Natural killer cell (primary cell): ENCODE measurements around the gene PPY. TPM values are rescaled to one million over a fixed set of nuclear protein-coding genes. Genes with fewer than 3 reads are reported as not detected.

Experiments used
- ATAC-seq, 3 donors: fragments of 150-1000 bp in 2 of 3; fragments of 200-7000 bp in 1 of 3; cut with Tn5 transposase; 1 replicate in 1 of 3; 2 replicates in 2 of 3; pipeline ENCODE4 v1.10.0; 2021; ENCODE audit warnings: mild to moderate bottlenecking in 2 of 3, moderate library complexity in 2 of 3
- DNase-seq, 2 donors: peaks; one replicate each; pipeline versions ENCODE4 v3.0.0 to v3.0.0-alpha.2; 2013 to 2021; ENCODE audit warnings: mixed read lengths in 1 of 2
- H3K27ac ChIP-seq: one replicate; pipeline ENCODE4 v1.5.1; 2013; ENCODE audit warnings: mild to moderate bottlenecking, low read length
- H3K27me3 ChIP-seq: one replicate; pipeline ENCODE4 v1.6.1; 2013; ENCODE audit warnings: low read length; ENCODE audit not compliant: control insufficient read depth, insufficient read depth
- H3K36me3 ChIP-seq: one replicate; pipeline ENCODE4 v1.6.1; 2013; ENCODE audit warnings: low read length; ENCODE audit not compliant: control insufficient read depth, insufficient read depth
- H3K4me1 ChIP-seq: one replicate; pipeline ENCODE4 v1.6.1; 2013; ENCODE audit warnings: low read length; ENCODE audit not compliant: control insufficient read depth, insufficient read depth
- H3K4me3 ChIP-seq: one replicate; pipeline ENCODE4 v1.5.1; 2013; ENCODE audit warnings: low read length
- H3K9me3 ChIP-seq: one replicate; pipeline ENCODE4 v1.6.1; 2013; ENCODE audit warnings: low read length; ENCODE audit not compliant: control insufficient read depth, insufficient read depth
- H3K27ac Mint-ChIP-seq, 2 donors: one replicate each; pipeline ENCODE4 v1.8.0; 2022; ENCODE audit warnings: mild to moderate bottlenecking in 2 of 2, mixed read lengths in 2 of 2, moderate library complexity in 1 of 2
- H3K27me3 Mint-ChIP-seq, 2 donors: one replicate each; pipeline ENCODE4 v1.8.0; 2022; ENCODE audit warnings: low read depth in 2 of 2, mixed read lengths in 2 of 2
- H3K36me3 Mint-ChIP-seq: one replicate; pipeline ENCODE4 v1.8.0; 2022; ENCODE audit warnings: mixed read lengths
- H3K4me1 Mint-ChIP-seq, 2 donors: one replicate each; pipeline ENCODE4 v1.8.0; 2022; ENCODE audit warnings: mixed read lengths in 2 of 2
- H3K4me3 Mint-ChIP-seq: one replicate; pipeline ENCODE4 v1.8.0; 2022; ENCODE audit warnings: mild to moderate bottlenecking, moderate library complexity, mixed read lengths
- H3K9me3 Mint-ChIP-seq, 2 donors: one replicate each; pipeline ENCODE4 v1.8.0; 2022; ENCODE audit warnings: mixed read lengths in 2 of 2
- WGBS: methylation state at CpG from one replicate; pipeline ENCODE4 v1.1.7; 2013; ENCODE audit warnings: missing lambda C conversion rate; ENCODE audit not compliant: insufficient coverage; 5-methylcytosine and 5-hydroxymethylcytosine counted together
- intact Hi-C: fragments of 100-400 bp; cut with micrococcal nuclease; formaldehyde crosslinking; loops from one replicate; pipeline ENCODE4 v1.14.2; 2022
- total RNA-seq, 4 donors: library from RNA; stranded (reverse); fragments of 120-200 nt in 1 of 4; gene quantifications; one replicate each; pipeline versions ENCODE4 v1.2.3 to v1.2.4, GENCODE V29; 2013 to 2022
- TF ChIP-seq, protein P1 (sequence below): fragments of 200-600 bp; IDR thresholded peaks from one replicate; pipeline ENCODE4 v1.8.0; 2022; ENCODE audit warnings: antibody characterized with exemption

The PPY gene
- total RNA-seq, 3 donors from 2014 or later (not counting 1 experiment from before 2014, with no cell fraction given): not detected

DNA sequence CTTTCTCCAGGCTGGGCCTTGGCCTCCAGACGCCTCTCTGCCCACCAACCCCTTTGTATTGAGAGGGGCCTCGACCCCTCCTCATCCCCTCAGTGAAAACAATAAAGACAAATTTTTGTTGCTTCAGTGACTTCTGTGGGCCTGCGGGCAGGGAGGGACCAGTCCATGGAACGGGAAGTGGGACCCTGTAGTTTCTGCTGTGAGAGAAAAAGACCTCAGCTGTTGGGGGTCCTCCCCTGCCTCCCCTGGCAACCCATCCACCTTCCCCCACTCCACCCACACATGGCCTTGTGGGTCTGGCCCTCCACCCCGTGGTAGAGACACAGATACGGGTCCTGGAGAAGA is 3.5 kb downstream of the PPY start:
- peak overlapping the region; percentile 31 for H3K4me3 Mint-ChIP-seq
- no peak overlapping the region for H3K27ac Mint-ChIP-seq
- no peak for ATAC-seq
- Histone ChIP-seq H3K4me1 (peaks cover 14% of the 10 kb centered on the region), H3K36me3 (no peaks in the 10 kb centered on the region), H3K4me3 (no peak overlapping the region), H3K9me3 (no peaks in the 10 kb centered on the region), H3K27ac (no peak overlapping the region), H3K27me3 (peaks cover 3% of the 10 kb centered on the region)
- no peaks in the 10 kb centered on the region for H3K36me3 Mint-ChIP-seq
- WGBS: 54% methylated on average over 4 of the region's 6 CpGs
- peaks cover 12 to 13% of the 10 kb centered on the region in 2 donors for H3K27me3 Mint-ChIP-seq
- TF ChIP-seq, protein P1, sequence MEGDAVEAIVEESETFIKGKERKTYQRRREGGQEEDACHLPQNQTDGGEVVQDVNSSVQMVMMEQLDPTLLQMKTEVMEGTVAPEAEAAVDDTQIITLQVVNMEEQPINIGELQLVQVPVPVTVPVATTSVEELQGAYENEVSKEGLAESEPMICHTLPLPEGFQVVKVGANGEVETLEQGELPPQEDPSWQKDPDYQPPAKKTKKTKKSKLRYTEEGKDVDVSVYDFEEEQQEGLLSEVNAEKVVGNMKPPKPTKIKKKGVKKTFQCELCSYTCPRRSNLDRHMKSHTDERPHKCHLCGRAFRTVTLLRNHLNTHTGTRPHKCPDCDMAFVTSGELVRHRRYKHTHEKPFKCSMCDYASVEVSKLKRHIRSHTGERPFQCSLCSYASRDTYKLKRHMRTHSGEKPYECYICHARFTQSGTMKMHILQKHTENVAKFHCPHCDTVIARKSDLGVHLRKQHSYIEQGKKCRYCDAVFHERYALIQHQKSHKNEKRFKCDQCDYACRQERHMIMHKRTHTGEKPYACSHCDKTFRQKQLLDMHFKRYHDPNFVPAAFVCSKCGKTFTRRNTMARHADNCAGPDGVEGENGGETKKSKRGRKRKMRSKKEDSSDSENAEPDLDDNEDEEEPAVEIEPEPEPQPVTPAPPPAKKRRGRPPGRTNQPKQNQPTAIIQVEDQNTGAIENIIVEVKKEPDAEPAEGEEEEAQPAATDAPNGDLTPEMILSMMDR: no peak
- intact Hi-C loops: no loop called here
- H3K4me1 Mint-ChIP-seq: peaks cover 0 to 12% of the 10 kb centered on the region in 2 donors
- no peaks in the 10 kb centered on the region for H3K9me3 Mint-ChIP-seq
- no peak for DNase-seq

DNA sequence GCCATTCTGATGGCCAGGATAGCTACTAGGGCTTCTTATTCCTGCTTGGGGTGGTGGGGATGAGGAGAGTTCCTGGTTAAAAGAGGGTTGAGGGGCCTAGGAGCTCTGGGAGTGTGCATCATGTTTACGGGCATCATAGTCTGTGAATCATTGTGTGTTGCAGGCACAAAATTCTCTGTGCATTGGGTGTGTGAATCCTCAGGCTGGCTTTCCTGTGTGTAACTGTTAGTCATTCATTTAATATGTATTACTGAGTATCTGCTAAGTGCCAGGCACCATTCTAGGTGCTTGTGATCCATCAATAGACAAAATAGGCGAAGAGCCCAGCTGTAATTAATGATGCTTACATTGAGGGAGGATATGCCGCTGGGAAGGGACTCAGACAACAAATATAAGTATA is 5.8 kb downstream of the PPY start:
- Mint-ChIP-seq H3K36me3 (no peaks in the 10 kb centered on the region), H3K4me1 (peaks cover 0 to 10% of the 10 kb centered on the region in 2 donors), H3K27me3 (peaks cover 12 to 13% of the 10 kb centered on the region in 2 donors), H3K4me3 (peak overlapping the region; percentile 49), H3K27ac (no peak overlapping the region), H3K9me3 (no peaks in the 10 kb centered on the region)
- TF ChIP-seq, protein P1: no peak
- H3K4me3 ChIP-seq: no peak overlapping the region
- intact Hi-C loops: no loop called here
- H3K4me1 ChIP-seq: peaks cover 14% of the 10 kb centered on the region
- H3K27me3 ChIP-seq: peaks cover 3% of the 10 kb centered on the region
- no peak overlapping the region for H3K27ac ChIP-seq
- DNase-seq (no peak), ATAC-seq (no peak)
- 95% methylated on average over 3 of the region's 3 CpGs for WGBS
- H3K9me3 ChIP-seq: no peaks in the 10 kb centered on the region
- no peaks in the 10 kb centered on the region for H3K36me3 ChIP-seq

DNA sequence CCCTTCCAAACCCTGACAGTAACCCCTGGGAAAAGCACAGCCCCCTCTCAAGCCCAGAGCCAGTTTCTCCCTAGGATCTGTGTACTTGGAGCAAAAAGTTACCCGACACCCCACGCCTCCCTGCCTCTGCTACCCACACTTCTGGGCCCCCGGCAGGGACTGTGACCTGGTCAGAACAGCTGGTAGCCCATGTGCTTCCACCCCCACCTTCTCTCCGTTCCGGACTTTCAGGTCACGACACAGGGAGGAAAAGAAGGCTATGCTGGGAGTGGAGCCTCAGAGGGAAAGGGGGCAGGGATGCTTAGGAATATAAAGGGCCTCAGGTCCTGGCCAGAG is 6.4 kb downstream of the PPY start:
- H3K4me3 ChIP-seq: no peak overlapping the region
- peaks cover 12 to 13% of the 10 kb centered on the region in 2 donors for H3K27me3 Mint-ChIP-seq
- H3K4me1 Mint-ChIP-seq: peaks cover 0 to 10% of the 10 kb centered on the region in 2 donors
- H3K36me3 ChIP-seq: no peaks in the 10 kb centered on the region
- H3K4me3 Mint-ChIP-seq: no peak overlapping the region
- no peaks in the 10 kb centered on the region for H3K9me3 ChIP-seq
- TF ChIP-seq, protein P1: no peak
- peaks cover 3% of the 10 kb centered on the region for H3K27me3 ChIP-seq
- no peak for ATAC-seq
- intact Hi-C loops: no loop called here
- no peak overlapping the region for H3K27ac Mint-ChIP-seq
- no peaks in the 10 kb centered on the region for H3K36me3 Mint-ChIP-seq
- WGBS: 100% methylated on average over 6 of the region's 6 CpGs
- no peaks in the 10 kb centered on the region for H3K9me3 Mint-ChIP-seq
- no peak overlapping the region for H3K27ac ChIP-seq
- H3K4me1 ChIP-seq: peaks cover 14% of the 10 kb centered on the region
- DNase-seq: no peak

DNA sequence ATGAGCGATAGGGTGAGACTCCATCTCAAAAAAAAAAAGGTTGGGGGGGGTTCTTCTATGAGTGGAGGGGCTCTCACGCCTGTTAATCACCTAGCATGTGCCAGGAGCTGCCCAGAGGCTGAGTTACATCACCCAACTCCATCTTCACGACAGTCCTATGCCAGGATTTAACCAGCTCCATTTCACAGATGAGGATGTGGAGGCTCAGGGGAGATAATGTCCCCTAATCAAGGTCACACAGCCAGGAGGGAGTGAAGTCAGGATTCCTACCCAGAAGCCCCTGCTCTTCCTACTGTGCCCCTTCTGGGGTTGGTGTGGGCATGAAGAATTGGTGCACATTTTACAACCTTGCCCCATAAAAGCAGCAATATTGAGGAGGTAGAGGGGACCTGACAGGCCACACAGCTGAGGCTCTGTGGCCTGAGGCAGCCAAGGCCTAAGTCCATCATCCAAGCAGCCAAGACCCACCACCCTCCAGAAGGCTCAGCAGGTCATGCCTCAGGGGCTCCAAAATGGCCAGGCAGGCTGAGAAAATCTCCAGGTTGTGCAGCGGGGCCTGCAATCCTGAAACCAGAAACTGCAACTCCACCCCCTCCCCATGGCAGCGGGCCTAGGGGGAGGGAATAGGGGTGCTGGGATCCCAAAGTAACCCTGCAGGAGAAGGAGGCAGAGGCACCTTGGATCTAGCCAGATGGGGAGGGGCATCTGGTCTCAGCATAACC is 6.9 kb downstream of the PPY start:
- H3K4me3 ChIP-seq: no peak overlapping the region
- no peak overlapping the region for H3K27ac Mint-ChIP-seq
- 86% methylated on average over 1 of the region's 5 CpGs for WGBS

More for the DNA sequence above, 6.9 kb downstream of the PPY start:
- Histone ChIP-seq H3K36me3 (no peaks in the 10 kb centered on the region), H3K27ac (no peak overlapping the region), H3K27me3 (peaks cover 3% of the 10 kb centered on the region), H3K4me1 (peaks cover 14% of the 10 kb centered on the region), H3K9me3 (no peaks in the 10 kb centered on the region)
- Mint-ChIP-seq H3K9me3 (no peaks in the 10 kb centered on the region), H3K36me3 (no peaks in the 10 kb centered on the region), H3K4me1 (peaks cover 0 to 10% of the 10 kb centered on the region in 2 donors), H3K27me3 (peaks cover 12 to 13% of the 10 kb centered on the region in 2 donors), H3K4me3 (no peak overlapping the region)
- ATAC-seq (no peak), DNase-seq (no peak)
- TF ChIP-seq, protein P1: no peak
- intact Hi-C loops: no loop called here
